Upper lobe of right lung (tissue), 1 donor: Measurements from ENCODE around the gene ACYP2. TPM values are rescaled to one million over a fixed set of nuclear protein-coding genes. Genes with fewer than 3 reads are reported as not detected.

ENCODE experiments used
- ATAC-seq: fragments of 200-7000 bp; cut with Tn5 transposase; one replicate; pipeline ENCODE4 v1.9.1; 2020; ENCODE audit warnings: mild to moderate bottlenecking, moderate library complexity
- DNase-seq: peaks from one replicate; pipeline ENCODE4 v3.0.0-alpha.2; 2020
- H3K27ac ChIP-seq: fragments of 200-600 bp; one replicate; pipeline ENCODE4 v1.8.0; 2022
- H3K27me3 ChIP-seq: fragments of 200-600 bp; one replicate; pipeline ENCODE4 v1.8.0; 2022; ENCODE audit warnings: mild to moderate bottlenecking
- H3K36me3 ChIP-seq: fragments of 200-600 bp; one replicate; pipeline ENCODE4 v1.8.0; 2022
- H3K4me1 ChIP-seq: fragments of 200-600 bp; one replicate; pipeline ENCODE4 v1.8.0; 2022
- H3K4me3 ChIP-seq: fragments of 200-600 bp; one replicate; pipeline ENCODE4 v1.8.0; 2022; ENCODE audit warnings: mild to moderate bottlenecking
- H3K9me3 ChIP-seq: fragments of 200-600 bp; one replicate; pipeline ENCODE4 v1.8.0; 2022
- CTCF ChIP-seq: fragments of 200-600 bp; IDR thresholded peaks from one replicate; pipeline ENCODE4 v1.8.0; 2022; ENCODE audit warnings: antibody characterized with exemption
- intact Hi-C: fragments of 100-400 bp; cut with DNase I; formaldehyde crosslinking; loops from one replicate; pipeline ENCODE4 v1.11.0; 2022
- total RNA-seq: library from RNA; stranded (reverse); fragmentation: NEBNext Ultra II Directional; extraction: Animal tissue kit (Norgen Biotek cat#: 25700); gene quantifications from one replicate; pipeline ENCODE4 v1.2.1, GENCODE V29; 2021
- donor health status: DM: no; HTN: yes; CAD: no; lungs with severe emphysema.

ACYP2 gene
- total RNA-seq, 1 donor from 2014 or later, result 14.0 TPM

GRCh38 chr2:54213082-54213481, 97.7 kb downstream of the ACYP2 start:
- Histone ChIP-seq H3K36me3 (no peaks in the 10 kb centered on the region), H3K27ac (no peak overlapping the region), H3K27me3 (no peaks in the 10 kb centered on the region), H3K9me3 (peaks cover 11% of the 10 kb centered on the region), H3K4me1 (peaks cover 9% of the 10 kb centered on the region), H3K4me3 (no peak overlapping the region)
- DNase-seq, result no peak
- no peak for TF ChIP-seq CTCF
- intact Hi-C loops, result no loop called here
- no peak for ATAC-seq

- ATAC-seq (no peak), DNase-seq (no peak)
- Histone ChIP-seq H3K27ac (no peak overlapping the region), H3K9me3 (no peaks in the 10 kb centered on the region), H3K27me3 (no peaks in the 10 kb centered on the region), H3K36me3 (no peaks in the 10 kb centered on the region), H3K4me3 (no peak overlapping the region), H3K4me1 (no peaks in the 10 kb centered on the region)
- intact Hi-C loops, result no loop called here
- no peak for TF ChIP-seq CTCF
These were observed 109.6 kb downstream of the ACYP2 start for GRCh38 chr2:54224997-54225396.

- Histone ChIP-seq H3K27ac (no peak overlapping the region), H3K4me1 (no peaks in the 10 kb centered on the region), H3K9me3 (no peaks in the 10 kb centered on the region), H3K27me3 (no peaks in the 10 kb centered on the region), H3K36me3 (no peaks in the 10 kb centered on the region), H3K4me3 (no peak overlapping the region)
- no peak for TF ChIP-seq CTCF
- intact Hi-C loops, result no loop called here
- no peak for DNase-seq
- ATAC-seq, result no peak
These were observed 110.8 kb downstream of the ACYP2 start for GRCh38 chr2:54226260-54226659.

- intact Hi-C loops, result no loop called here
- TF ChIP-seq CTCF, result no peak
- no peak for ATAC-seq
These were observed 112.4 kb downstream of the ACYP2 start for GRCh38 chr2:54227798-54228197.

GRCh38 chr2:54228945-54229344, 113.5 kb downstream of the ACYP2 start:
- Histone ChIP-seq H3K27me3 (no peaks in the 10 kb centered on the region), H3K4me1 (no peaks in the 10 kb centered on the region), H3K36me3 (no peaks in the 10 kb centered on the region), H3K9me3 (no peaks in the 10 kb centered on the region), H3K4me3 (no peak overlapping the region), H3K27ac (no peak overlapping the region)
- no peak for TF ChIP-seq CTCF
- ATAC-seq (no peak), DNase-seq (no peak)
- intact Hi-C loops, result no loop called here

More at GRCh38 chr2:54227798-54228197, 112.4 kb downstream of the ACYP2 start:
- no peaks in the 10 kb centered on the region for H3K9me3 ChIP-seq
- no peak overlapping the region for H3K27ac ChIP-seq
- no peaks in the 10 kb centered on the region for H3K36me3 ChIP-seq
- no peaks in the 10 kb centered on the region for H3K4me1 ChIP-seq
- no peak overlapping the region for H3K4me3 ChIP-seq
- no peaks in the 10 kb centered on the region for H3K27me3 ChIP-seq
- no peak for DNase-seq
